ENCODE results near the gene STARD3.

STARD3 gene

DNA sequence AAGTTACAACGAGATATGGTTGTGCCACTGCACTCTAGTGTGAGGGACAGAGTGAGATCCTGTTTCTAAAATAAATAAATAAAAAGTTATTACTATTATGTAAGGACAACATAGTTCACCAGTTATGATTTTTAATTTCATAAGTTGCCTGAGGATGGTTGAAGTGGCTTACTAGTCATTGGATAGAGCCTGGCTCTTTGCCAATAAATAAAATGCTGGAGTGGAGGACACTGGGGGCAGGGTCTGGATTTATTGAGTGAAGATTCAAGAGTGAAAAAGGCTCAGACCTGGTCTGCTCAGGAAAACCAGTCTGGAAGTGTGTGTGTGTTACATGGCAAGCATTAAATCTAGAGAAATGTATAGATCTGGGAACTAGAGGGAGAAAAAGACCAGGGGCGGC, 2.1 kb downstream of the STARD3 start:
- no peak for DNase-seq (ENCODE audit: low read depth)

DNA sequence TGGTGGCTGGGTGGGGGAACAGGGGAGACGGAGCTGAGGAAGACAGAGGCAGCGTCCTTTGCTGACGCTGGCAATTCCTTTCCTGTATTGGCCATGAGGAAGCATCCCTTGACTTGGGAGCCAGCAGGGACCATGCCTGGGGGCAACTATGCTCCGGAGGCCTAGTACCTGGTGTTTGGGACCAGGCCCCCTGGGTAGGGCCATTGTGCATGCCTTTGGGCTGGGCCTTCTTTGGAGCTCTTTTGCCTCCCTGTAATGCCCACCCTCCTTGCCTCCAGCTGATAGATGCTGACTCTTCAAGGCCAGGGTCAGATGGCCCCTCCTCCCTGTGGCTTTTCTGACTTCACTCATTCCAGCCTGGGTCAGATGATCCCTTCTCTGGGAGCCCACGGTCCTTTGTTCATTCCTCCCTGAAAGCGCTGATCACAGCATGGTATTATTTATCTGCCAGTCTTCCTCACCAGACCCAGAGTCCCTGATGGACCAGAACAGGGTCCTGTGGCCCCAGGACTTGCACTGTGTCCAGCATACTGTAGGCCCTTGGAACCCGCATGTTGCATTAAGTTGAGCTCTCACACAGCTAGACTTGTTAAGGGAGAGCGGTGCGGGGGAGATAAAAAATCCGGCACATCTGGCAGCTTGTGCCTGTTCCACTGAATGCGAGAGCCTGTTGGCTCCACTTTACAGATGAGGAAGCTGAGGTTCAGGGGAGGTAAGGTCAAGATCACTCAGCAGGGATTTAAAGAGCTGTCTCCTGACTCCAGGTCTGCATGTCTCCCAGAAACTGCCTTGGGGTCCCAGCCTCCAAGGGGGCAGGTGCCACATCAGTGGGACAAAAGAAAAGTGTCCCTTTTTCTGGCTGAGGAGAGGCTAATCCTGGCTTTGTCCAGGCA, 2.9 kb downstream of the STARD3 start:
- no peak for DNase-seq (ENCODE audit: low read depth)

DNA sequence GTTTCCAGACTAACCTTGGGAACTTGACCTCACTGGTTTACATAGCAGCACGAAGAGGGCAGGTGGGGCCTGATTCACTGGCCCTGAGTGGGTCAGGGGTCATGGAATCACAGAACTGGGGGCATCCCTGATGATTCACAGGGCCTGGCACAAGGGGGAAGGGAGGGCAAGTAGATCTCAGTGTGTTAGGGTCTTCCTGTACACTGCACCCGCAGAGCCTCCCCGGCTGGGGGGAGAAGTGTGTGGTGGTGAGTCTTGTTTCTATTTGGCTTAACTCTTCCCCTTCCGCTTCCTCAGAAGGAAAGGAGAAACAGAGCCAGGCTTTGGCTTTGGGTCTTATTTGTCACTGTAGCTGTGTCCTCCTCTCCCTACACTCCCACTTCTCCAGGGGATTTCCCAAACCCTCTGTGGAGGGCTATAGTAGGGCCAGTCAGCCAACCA, 3.7 kb downstream of the STARD3 start:
- DNase-seq (ENCODE audit: low read depth), result no peak

DNA sequence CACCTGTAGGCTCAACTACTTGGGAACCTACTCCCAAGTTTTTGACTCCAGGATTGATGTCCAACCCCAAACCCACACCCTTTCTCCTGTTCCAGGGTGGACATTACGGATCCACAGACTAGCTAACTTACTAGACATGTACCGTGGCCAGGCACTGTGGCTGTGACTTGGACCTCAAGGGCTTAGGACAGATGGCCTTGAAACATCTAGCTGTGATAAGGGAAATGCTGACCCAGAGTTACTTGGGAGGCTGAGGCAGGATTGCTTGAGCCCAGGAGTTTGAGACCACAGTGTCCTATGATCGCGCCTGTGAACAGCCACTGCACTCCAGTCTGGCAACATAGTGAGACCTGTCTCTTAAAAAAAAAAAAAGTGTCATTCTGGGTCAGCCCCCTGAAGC, 4.2 kb downstream of the STARD3 start:
- no peak for DNase-seq (ENCODE audit: low read depth)

DNA sequence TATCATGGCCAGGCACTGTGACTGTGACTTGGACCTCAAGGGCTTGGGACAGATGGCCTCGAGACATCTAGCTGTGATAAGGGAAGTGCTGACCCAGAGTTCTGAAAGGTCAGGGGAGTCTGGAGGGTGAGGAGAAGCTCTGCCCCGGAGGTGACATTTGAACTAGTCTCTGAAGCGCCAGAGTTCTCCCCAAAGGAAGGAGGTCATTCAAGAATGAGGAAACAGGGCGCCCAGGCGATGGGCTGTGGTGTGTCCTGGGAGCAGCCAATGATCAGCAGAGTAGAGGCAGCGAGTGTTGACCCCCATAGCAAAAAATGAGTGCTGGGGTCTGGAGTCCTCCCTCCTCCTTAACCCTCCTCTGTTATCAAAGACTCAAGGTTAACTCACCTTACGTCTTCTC, 4.9 kb downstream of the STARD3 start:
- no peak for DNase-seq (ENCODE audit: low read depth)

DNA sequence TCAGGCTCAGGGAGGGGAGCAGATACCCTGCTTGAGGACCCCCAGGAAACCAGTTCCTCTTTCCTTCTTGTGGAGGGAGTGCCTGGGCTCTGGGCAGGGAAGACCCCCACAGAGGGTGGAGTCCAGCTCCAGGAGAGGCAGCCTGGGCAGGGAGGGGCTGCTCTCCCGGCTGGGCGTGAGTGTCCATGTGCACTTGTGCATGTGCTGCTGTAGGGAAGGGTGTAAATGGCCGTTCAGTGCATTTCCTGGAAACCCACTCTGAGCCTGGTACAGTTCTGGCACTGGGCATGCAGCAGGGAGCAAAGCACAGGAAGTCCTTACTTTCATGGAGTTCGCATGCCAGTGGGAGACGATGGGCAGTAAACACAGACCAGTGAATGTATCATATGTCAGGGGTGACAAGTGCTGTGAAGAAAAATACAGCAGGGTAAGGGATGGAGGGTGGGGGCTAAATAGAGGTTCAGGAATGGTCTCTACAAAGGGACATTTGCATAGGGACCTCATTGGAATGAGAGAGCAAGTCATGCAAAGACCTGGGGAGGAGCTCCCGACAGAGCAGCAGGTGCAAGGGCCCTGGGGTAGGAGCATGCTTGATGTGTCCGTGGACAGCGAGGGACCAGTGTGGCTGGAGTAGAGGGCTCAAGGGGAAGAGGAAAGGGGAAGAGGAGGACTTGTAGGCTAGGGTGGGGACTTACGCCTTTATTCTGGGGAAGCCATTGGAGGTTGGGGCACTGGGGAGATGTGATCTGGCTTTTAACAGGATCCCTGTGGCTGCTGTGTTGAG, 5.5 kb downstream of the STARD3 start:
- DNase-seq (ENCODE audit: low read depth), result no peak

DNA sequence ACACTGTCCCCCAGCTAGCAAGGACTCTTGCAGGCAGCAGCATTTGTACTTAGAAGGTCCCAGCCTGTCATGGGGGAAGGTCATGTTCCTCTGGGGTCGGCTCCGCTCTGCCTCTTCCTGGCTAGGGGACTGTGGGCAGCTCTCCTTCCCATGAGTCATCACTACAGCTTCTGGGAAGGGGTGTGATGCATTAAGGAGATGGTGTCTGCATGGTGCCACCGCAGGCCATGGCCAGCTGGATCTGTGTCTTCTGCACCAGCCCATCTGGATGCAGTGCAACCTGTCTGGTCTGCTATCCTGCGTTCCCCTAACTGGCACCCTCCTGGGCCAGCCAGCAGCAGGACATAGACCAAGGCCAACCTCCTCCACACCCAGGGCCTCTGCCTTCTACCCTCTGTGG, 6.3 kb downstream of the STARD3 start:
- DNase-seq (ENCODE audit: low read depth), result no peak

DNA sequence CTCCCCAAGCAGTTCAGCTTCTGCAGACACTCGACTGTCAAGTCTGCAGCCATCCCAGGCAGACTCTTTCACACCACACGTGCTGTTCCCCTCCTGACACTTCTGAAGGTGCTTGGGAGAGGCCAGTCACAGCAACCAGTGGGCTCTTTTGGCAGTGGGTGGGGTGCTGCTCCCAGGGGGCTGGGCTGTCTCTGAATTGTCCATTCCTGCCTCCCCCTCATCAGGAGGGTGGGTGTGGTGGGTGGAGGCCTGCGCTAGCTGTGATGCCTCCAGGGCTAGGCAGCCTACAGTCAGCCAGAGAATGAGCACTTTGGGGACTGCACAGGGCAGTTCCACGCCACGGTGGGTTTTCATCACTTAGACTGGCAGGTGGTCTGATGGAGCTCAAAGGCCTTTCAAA, 10.3 kb downstream of the STARD3 start:
- DNase-seq (ENCODE audit: low read depth), result no peak

DNA sequence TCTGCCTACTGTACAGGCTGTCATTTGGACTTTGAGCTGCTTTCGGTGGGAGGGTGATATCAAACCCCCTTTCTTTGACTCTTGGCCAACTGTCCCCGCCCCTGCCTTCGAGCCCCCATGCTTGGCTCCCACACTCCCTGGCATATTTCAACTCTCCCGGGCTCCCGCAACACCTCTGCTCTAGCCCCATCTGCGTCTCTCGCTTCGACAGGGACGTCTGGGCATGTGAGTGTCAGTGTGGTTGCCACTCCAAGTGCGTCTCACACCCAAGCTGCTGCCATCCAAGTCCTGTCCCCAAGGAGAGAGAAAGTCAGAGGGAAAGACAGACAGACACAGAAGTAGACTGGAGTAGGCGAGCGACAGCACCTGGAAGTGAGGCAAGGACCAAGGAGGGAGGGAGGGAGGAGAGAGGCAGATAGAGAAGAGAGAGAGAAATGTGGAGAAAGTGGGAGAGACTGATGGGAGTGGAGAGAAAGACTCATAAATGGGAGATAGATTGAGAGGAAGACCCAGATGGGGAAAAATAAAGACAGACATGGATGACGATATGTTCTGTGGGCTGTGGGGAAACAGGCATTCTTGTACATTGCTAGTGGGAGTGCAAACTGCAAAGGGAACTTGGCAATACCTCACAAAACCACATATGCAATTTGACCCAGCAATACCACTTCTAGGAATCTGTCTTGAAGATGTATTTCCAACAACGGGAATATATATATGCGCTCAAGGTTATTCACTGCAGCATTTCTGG, 11.8 kb downstream of the STARD3 start:
- DNase-seq (ENCODE audit: low read depth), result no peak

DNA sequence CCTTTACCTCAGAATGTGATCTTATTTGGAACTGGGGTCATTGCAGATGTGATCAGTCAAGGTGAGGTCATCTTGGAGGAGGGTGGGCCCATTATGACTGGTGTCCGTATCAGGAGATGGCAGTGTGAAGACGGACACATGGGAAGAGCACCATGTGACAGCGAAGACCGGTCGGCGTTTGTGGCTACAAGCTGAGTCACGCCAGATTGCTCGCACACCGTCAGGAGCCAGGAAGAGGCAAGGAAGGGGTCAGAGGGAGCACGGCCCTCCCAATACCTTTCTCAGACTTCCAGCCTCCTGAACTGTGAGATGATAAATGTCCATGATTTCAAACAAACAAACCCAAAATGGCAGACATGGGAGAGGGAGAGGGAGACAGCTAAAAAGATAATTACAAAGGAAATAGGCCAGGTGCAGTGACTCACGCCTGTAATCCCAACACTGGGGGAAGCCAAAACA, 13.2 kb downstream of the STARD3 start:
- no peak for DNase-seq (ENCODE audit: low read depth)

DNA sequence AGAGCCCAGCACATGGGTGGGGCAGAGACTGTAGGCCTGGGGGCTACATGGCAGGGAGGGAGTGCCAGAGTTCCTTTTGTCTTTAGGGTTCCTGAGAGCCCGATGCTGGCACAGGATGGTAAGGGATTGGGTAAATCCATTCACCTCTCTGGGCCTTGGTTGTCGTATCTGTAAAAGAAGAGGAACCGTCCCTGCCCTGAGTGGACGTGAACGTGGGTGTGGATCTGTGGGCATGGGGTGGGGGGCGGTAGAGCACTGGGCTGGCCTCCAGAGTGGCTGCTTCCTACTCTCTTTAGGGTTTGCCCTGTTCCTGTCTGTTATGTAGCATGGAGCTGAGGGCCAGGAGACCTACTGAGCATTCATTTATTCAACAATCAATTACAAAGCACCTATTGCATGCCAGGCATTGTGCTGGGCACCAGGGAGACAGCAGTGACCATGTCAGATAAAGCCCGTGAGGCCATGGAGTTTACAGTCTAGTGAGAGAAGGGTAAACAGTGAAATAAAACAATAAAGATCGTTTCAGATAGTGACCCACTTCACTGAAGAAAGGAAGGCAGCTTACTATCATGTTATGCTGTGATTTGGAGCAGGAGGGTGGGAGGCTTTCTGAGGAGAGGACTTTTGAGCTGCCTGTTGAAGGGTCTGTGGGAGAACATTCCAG, 15.1 kb downstream of the STARD3 start:
- DNase-seq (ENCODE audit: low read depth), result no peak

DNA sequence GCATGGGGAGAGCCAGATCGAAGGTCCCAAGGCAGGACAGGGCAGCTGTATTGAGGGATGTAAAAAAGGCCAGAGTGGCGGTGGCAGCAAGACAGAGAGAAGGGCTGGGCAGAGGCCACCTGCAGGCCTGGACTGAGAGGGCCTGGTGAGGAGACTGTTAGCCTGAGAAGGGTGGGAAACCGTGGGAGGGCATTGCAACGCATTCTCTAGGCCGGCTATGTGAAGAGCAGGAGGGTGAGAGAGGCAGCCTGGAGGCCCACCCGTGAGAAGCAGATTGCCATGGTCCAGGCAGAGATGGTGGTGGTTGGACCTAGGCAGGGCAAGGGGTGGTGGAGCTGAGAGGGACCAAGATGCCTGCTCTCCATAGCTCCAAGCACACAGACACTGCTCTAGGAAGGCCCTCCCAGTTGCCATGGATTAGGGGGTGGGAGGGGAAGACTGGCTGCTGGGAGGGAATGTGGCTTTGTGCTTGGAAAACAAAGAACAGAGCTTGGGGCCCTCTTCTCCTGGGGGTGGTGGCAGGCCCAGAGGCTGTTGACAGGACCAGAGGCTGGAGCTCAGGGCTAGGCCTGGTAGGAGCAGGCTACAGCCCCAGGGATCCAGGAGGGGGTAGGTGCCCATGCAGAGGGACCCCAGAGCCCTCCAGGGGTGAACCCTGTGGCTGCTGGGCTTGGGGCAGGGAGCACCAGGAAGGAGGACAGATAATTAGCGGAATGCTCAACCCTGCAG, 15.8 kb downstream of the STARD3 start:
- no peak for DNase-seq (ENCODE audit: low read depth)

DNA sequence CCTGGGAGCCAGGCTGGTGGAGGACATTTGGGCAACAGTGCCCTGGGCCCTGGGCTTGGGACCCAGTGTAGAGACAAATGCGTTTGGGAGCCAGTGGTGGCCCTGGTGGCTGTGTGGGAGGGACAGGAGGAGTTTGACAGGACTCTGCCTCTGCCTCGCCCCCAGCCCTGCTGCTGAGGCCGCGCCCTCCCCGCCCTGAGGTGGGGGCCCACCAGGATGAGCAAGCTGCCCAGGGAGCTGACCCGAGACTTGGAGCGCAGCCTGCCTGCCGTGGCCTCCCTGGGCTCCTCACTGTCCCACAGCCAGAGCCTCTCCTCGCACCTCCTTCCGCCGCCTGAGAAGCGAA, 16.3 kb downstream of the STARD3 start:
- no peak for DNase-seq (ENCODE audit: low read depth)

DNA sequence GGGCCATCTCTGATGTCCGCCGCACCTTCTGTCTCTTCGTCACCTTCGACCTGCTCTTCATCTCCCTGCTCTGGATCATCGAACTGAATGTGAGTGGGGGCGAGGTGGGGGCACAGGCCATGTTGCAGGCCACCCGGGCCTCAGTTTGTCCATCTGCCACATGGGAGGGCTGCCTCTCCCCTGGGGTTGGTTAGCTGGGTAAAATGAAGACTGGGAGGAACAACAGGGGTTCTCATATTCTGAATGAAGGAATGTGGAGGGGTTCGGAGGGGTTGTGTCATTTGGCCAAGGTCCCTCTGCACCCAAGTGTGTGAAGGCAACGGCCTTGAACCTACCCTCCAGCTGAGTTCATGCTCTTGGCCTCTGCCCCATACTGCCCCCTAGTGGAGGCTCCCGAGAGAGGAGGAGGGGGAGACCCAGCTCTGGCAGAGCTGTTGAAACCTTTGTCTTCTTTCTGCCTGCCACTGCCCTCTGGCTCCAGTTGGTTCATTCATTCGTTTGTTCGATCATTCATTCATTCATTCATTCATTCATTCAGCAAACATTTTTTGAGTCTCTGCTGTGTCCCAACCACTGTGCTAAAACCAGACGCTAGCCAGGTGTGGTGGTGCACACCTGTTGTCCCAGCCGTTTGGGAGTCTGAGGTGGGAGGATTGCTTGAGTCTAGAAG, 16.9 kb downstream of the STARD3 start:
- peak; percentile 65 for DNase-seq (ENCODE audit: low read depth)

DNA sequence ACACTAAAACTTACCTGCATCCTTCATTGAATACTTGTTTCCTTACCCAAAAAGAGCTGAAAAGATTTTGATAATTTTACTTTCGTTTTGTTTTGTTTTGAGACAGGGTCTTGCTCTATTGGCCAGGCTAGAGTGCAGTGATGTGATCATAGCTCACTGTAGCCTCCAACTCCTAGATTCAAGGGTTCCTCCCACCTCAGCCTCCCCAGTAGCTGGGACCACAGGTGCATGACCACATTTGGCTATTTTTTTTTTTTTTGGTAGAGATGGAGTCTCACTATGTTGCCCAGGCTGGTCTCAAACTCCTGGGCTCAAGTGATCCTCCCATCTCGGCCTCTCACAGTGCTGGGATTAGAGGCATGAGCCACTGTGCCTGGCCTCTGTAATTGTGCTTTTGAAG, 18.2 kb downstream of the STARD3 start:
- no peak for DNase-seq (ENCODE audit: low read depth)

DNA sequence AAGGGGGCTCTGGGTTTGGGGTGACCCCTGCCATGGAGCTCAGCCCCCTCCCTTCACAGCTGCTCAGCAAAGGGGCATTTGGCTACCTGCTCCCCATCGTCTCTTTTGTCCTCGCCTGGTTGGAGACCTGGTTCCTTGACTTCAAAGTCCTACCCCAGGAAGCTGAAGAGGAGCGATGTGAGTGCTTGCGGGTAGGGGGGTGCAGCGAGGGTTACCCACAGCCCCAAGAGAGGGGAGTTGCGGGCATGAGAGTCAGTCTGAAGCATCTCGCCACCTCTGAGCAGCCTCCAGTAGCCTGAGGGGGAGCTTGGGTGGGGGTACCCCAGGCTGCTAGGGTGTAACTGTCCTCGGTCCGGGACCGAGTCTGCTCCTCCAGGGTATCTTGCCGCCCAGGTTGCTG, 21.4 kb downstream of the STARD3 start:
- DNase-seq (ENCODE audit: low read depth), result no peak

DNA sequence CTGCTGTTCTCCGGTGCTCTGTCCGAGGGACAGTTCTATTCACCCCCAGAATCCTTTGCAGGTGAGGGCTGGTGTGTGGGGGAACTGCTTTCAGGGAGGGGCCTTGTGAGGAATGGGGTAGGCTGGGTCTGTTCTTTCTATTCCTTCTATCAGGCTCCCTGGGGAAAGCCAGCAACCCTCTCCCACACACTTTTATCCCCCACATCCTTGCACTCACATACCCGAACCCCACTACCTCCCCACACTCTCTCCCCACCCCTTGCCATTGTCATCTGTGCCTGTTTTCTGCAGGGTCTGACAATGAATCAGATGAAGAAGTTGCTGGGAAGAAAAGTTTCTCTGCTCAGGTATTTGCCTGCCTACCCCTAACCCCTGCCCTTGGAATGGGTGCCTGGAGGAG, 21.8 kb downstream of the STARD3 start:
- DNase-seq (ENCODE audit: low read depth), result no peak

DNA sequence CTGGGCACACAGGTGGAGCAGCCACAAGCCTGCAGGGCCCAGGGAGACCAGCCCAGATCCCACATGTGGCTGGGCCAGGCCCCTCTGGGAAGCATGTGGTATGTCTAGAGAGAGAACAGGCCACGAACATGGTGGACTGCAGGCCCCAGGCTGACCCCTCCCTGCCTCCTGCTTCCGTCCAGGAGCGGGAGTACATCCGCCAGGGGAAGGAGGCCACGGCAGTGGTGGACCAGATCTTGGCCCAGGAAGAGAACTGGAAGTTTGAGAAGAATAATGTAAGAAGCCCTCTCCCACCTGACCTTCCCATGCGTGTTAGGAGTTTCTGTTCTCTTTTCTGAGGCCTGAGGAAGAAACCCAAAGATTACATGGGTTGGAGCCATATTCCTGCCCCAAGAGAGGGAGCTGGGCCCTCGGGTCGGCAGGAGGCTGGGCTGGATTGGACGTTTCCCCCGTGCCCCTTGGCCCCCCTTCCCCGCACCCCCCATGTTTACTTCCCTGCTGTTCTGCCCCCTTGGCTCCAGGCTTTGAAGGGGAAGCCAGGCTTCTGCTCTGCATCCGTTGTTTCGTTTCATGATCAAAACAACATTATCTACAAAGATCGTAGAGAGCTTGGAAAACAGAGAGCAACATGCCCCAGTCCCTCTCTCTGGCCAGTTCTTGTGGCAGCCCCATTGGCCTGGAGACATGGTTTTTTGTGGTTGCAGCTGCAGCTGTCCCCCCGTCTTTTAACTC, 22.5 kb downstream of the STARD3 start:
- no peak for DNase-seq (ENCODE audit: low read depth)

DNA sequence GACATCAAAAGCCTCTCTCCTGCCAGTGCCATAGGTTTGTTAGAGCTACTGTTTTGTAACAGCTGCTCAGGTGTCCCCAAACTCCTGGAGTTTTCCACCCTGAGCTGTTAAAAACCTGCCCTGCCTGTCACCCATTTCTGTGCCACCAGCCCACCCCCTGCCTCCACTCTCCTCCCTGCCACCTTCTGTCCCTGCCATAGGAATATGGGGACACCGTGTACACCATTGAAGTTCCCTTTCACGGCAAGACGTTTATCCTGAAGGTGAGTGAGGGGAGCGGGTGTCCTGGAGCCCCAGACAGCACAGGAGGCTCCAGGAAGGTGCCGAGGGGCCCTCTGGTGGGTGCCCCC, 23.0 kb downstream of the STARD3 start:
- no peak for DNase-seq (ENCODE audit: low read depth)
